Suprapubic skin (tissue), 4 donors: ENCODE results near the gene ARFRP1. TPM values are rescaled to one million over a fixed set of nuclear protein-coding genes. Genes with fewer than 3 reads are reported as not detected.
"Not testable (repeated sequence)": the region's sequence is repeated elsewhere in the genome, so short reads cannot be mapped to it uniquely, and the experiment has no call there.

Source experiments
- DNase-seq, 2 donors: peaks; one replicate each; pipeline ENCODE4 v3.0.0-alpha.2; 2019; ENCODE audit warnings: low spot score in 2 of 2
- H3K27ac ChIP-seq: fragments of 200-600 bp; sonication (generic); one replicate; pipeline ENCODE4 v1.5.1; 2019
- H3K27me3 ChIP-seq: fragments of 200-600 bp; sonication (generic); one replicate; pipeline ENCODE4 v1.5.1; 2019
- H3K36me3 ChIP-seq: fragments of 200-600 bp; sonication (generic); one replicate; pipeline ENCODE4 v1.5.1; 2019
- H3K4me1 ChIP-seq: fragments of 200-600 bp; sonication (generic); one replicate; pipeline ENCODE4 v1.5.1; 2019
- H3K4me3 ChIP-seq: fragments of 200-600 bp; sonication (generic); one replicate; pipeline ENCODE4 v1.5.1; 2019; ENCODE audit warnings: mild to moderate bottlenecking
- H3K9me3 ChIP-seq: fragments of 200-600 bp; sonication (generic); one replicate; pipeline ENCODE4 v1.5.1; 2019
- CTCF ChIP-seq, 2 donors: fragments of 200-600 bp in 1 of 2; fragments of 450-650 bp in 1 of 2; sonication (generic) in 1 of 2; IDR thresholded peaks; one replicate each; pipeline ENCODE4 v1.5.1; 2016 to 2019; ENCODE audit warnings: antibody characterized with exemption in 2 of 2, mild to moderate bottlenecking in 1 of 2, moderate library complexity in 1 of 2
- EP300 ChIP-seq: sonication (generic); formaldehyde crosslinking; IDR thresholded peaks from one replicate; pipeline ENCODE4 v1.6.1; 2017; ENCODE audit warnings: antibody characterized with exemption
- POLR2A ChIP-seq, 2 donors: fragments of 450-650 bp; IDR thresholded peaks; one replicate each; pipeline ENCODE4 v1.6.1; 2017; ENCODE audit warnings: antibody characterized with exemption in 2 of 2, mild to moderate bottlenecking in 2 of 2, moderate library complexity in 2 of 2
- POLR2AphosphoS5 ChIP-seq, 3 donors: sonication (generic); formaldehyde crosslinking; IDR thresholded peaks; one replicate each; pipeline ENCODE4 v1.6.1; 2017; ENCODE audit warnings: antibody characterized with exemption in 3 of 3
- WGBS: methylation state at CpG from one replicate; pipeline ENCODE4 v1.1.5; 2018; 5-methylcytosine and 5-hydroxymethylcytosine counted together
- total RNA-seq, 4 donors: library from RNA; depleted of rRNA; stranded (reverse); fragments of >200 nt; gene quantifications; one replicate each; pipeline ENCODE4 v1.1.0, GENCODE V29; 2016

ARFRP1 gene
- total RNA-seq, 4 donors from 2014 or later: 22.1 to 31.9 (median 27.6) TPM

DNA sequence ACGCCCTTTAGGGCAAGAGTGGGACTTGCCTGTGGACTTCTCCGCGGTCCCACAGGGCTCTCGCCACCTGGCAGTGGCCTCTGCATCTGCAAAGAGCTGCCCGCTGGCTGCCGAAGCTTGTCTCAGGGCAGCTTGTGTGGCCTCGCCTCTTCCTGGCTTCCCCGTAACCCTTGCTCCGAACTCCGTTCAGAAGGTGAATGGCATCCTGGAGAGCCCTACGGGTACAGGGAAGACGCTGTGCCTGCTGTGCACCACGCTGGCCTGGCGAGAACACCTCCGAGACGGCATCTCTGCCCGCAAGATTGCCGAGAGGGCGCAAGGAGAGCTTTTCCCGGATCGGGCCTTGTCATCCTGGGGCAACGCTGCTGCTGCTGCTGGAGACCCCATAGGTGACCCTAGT, 46.7 kb downstream of the ARFRP1 start:
- DNase-seq: no peak
- Histone ChIP-seq H3K4me3 (no peak overlapping the region), H3K36me3 (peaks cover 52% of the 10 kb centered on the region), H3K27ac (no peak overlapping the region), H3K9me3 (no peaks in the 10 kb centered on the region), H3K27me3 (no peaks in the 10 kb centered on the region), H3K4me1 (peaks cover 26% of the 10 kb centered on the region)
- WGBS: 93% methylated on average over 15 of the region's 22 CpGs
- no peak for TF ChIP-seq CTCF (IDR thresholded peaks at IDR 0.05)
- TF ChIP-seq EP300: no peak
- TF ChIP-seq POLR2A (IDR thresholded peaks at IDR 0.05): no peak
- TF ChIP-seq POLR2AphosphoS5 (IDR thresholded peaks at IDR 0.05): no peak

GRCh38 chr20:63660622-63661021, 47.2 kb downstream of the ARFRP1 start:
- H3K27ac ChIP-seq: no peak overlapping the region
- DNase-seq: no peak
- no peak for TF ChIP-seq POLR2AphosphoS5 (IDR thresholded peaks at IDR 0.05)
- TF ChIP-seq EP300: no peak
- no peak for TF ChIP-seq POLR2A (IDR thresholded peaks at IDR 0.05)
- no peak for TF ChIP-seq CTCF (IDR thresholded peaks at IDR 0.05)
- no peaks in the 10 kb centered on the region for H3K27me3 ChIP-seq
- H3K36me3 ChIP-seq: peaks cover 47% of the 10 kb centered on the region
- H3K4me1 ChIP-seq: peaks cover 26% of the 10 kb centered on the region
- H3K4me3 ChIP-seq: no peak overlapping the region
- no peaks in the 10 kb centered on the region for H3K9me3 ChIP-seq
- WGBS: 93% methylated on average over 8 of the region's 8 CpGs

- not testable (repeated sequence) for H3K27ac ChIP-seq, DNase-seq, H3K9me3 ChIP-seq, H3K4me3 ChIP-seq, H3K27me3 ChIP-seq
- Histone ChIP-seq H3K36me3 (peaks cover 42% of the 10 kb centered on the region), H3K4me1 (peaks cover 26% of the 10 kb centered on the region)
- WGBS: 92% methylated on average over 10 of the region's 10 CpGs
These were observed 47.6 kb downstream of the ARFRP1 start for GRCh38 chr20:63660174-63660573.

GRCh38 chr20:63659370-63659769, 48.4 kb downstream of the ARFRP1 start:
- H3K27ac ChIP-seq: peak overlapping the region; percentile 84

GRCh38 chr20:63658749-63659187, 49.0 kb downstream of the ARFRP1 start:
- H3K36me3 ChIP-seq: peaks cover 30% of the 10 kb centered on the region

More at GRCh38 chr20:63659370-63659769, 48.4 kb downstream of the ARFRP1 start:
- no peaks in the 10 kb centered on the region for H3K27me3 ChIP-seq
- H3K36me3 ChIP-seq: peaks cover 36% of the 10 kb centered on the region
- H3K4me1 ChIP-seq: peaks cover 27% of the 10 kb centered on the region
- 61% methylated on average over 9 of the region's 13 CpGs for WGBS
- DNase-seq: no peak
- no peak for TF ChIP-seq CTCF (IDR thresholded peaks at IDR 0.05)
- TF ChIP-seq POLR2AphosphoS5 (IDR thresholded peaks at IDR 0.05): no peak
- TF ChIP-seq EP300: no peak
- TF ChIP-seq POLR2A (IDR thresholded peaks at IDR 0.05): no peak
- peak overlapping the region; percentile 88 for H3K4me3 ChIP-seq
- no peaks in the 10 kb centered on the region for H3K9me3 ChIP-seq

More at GRCh38 chr20:63658749-63659187, 49.0 kb downstream of the ARFRP1 start:
- no peak for DNase-seq
- 1% methylated on average over 21 of the region's 25 CpGs for WGBS
- TF ChIP-seq POLR2AphosphoS5 (IDR thresholded peaks at IDR 0.05): no peak
- TF ChIP-seq POLR2A (IDR thresholded peaks at IDR 0.05): no peak
- no peak for TF ChIP-seq EP300
- no peak for TF ChIP-seq CTCF (IDR thresholded peaks at IDR 0.05)
- Histone ChIP-seq H3K4me1 (peaks cover 33% of the 10 kb centered on the region), H3K27ac (peak overlapping the region; percentile 84), H3K27me3 (no peaks in the 10 kb centered on the region), H3K9me3 (no peaks in the 10 kb centered on the region), H3K4me3 (peak overlapping the region; percentile 88)
